Jurkat, Clone E6-1 (cell line): Measurements from ENCODE around the gene HEXB.
"Not testable (repeated sequence)": the region's sequence is repeated elsewhere in the genome, so short reads cannot be mapped to it uniquely, and the experiment has no call there.

ENCODE experiments used
- DNase-seq: peaks from one replicate; pipeline ENCODE4 v3.0.0-alpha.2; 2011; ENCODE audit warnings: low read depth, low spot score
- H3K4me3 ChIP-seq: 2 replicates; pipeline ENCODE4 v1.5.1; 2011; ENCODE audit warnings: mild to moderate bottlenecking, low read length, control low read depth, moderate library complexity

HEXB gene

GRCh38 chr5:74686962-74687751 is 2.1 kb downstream of the HEXB start:
- no peak for DNase-seq
- no peak overlapping the region for H3K4me3 ChIP-seq

- DNase-seq: no peak
- no peak overlapping the region for H3K4me3 ChIP-seq
These were observed 8.2 kb downstream of the HEXB start for GRCh38 chr5:74693191-74693590.

GRCh38 chr5:74717596-74717995 is 32.6 kb downstream of the HEXB start:
- no peak for DNase-seq

GRCh38 chr5:74722271-74722670 is 37.2 kb downstream of the HEXB start:
- no peak for DNase-seq
- H3K4me3 ChIP-seq: no peak overlapping the region

More at GRCh38 chr5:74717596-74717995, 32.6 kb downstream of the HEXB start:
- H3K4me3 ChIP-seq: no peak overlapping the region

GRCh38 chr5:74725331-74725730 is 40.3 kb downstream of the HEXB start:
- H3K4me3 ChIP-seq: no peak overlapping the region
- DNase-seq: no peak

GRCh38 chr5:74736759-74737158 is 51.7 kb downstream of the HEXB start:
- H3K4me3 ChIP-seq: no peak overlapping the region

GRCh38 chr5:74738406-74738805 is 53.4 kb downstream of the HEXB start:
- no peak for DNase-seq
- H3K4me3 ChIP-seq: no peak overlapping the region

More at GRCh38 chr5:74736759-74737158, 51.7 kb downstream of the HEXB start:
- no peak for DNase-seq

- not testable (repeated sequence) for DNase-seq, H3K4me3 ChIP-seq
These were observed 63.7 kb downstream of the HEXB start for GRCh38 chr5:74748742-74749141.

- H3K4me3 ChIP-seq: no peak overlapping the region
- no peak for DNase-seq
These were observed 76.2 kb downstream of the HEXB start for GRCh38 chr5:74761241-74761640.

GRCh38 chr5:74762599-74762998 is 77.6 kb downstream of the HEXB start:
- DNase-seq: no peak
- H3K4me3 ChIP-seq: no peak overlapping the region

- no peak overlapping the region for H3K4me3 ChIP-seq
These were observed 78.5 kb downstream of the HEXB start for GRCh38 chr5:74763504-74763903.

GRCh38 chr5:74765201-74765600 is 80.2 kb downstream of the HEXB start:
- no peak for DNase-seq
- no peak overlapping the region for H3K4me3 ChIP-seq

More at GRCh38 chr5:74763504-74763903, 78.5 kb downstream of the HEXB start:
- DNase-seq: no peak

- no peak for DNase-seq
These were observed 80.9 kb downstream of the HEXB start for GRCh38 chr5:74765929-74766328.

GRCh38 chr5:74766418-74766848 is 81.4 kb downstream of the HEXB start:
- peak; percentile 54 for DNase-seq
- peak overlapping the region; percentile 99 for H3K4me3 ChIP-seq

More at GRCh38 chr5:74765929-74766328, 80.9 kb downstream of the HEXB start:
- H3K4me3 ChIP-seq: peak overlapping the region; percentile 99

GRCh38 chr5:74766849-74767578 is 82.0 kb downstream of the HEXB start, which contains the start of the genes GFM2 and NSA2:
TSS of gene GFM2 (minus strand) at chr5:74767117. CDS start at chr5:74763742, 3,375 bp downstream.
TSS of gene NSA2 (plus strand) at chr5:74767249. CDS start at chr5:74767361, 112 bp downstream.
- DNase-seq: peak; percentile 93
- H3K4me3 ChIP-seq: peak within 1 kb of the TSS; percentile 99

GRCh38 chr5:74767579-74767913 is 82.5 kb downstream of the HEXB start:
- DNase-seq: peak; percentile 31
- peak overlapping the region; percentile 99 for H3K4me3 ChIP-seq
